HG03159 (cell line): Measurements from ENCODE around the gene PSMD12.
"Not testable (repeated sequence)": the region's sequence is repeated elsewhere in the genome, so short reads cannot be mapped to it uniquely, and the experiment has no call there.

Source experiments
- ATAC-seq: cut with Tn5 transposase; IDR thresholded peaks from one replicate; pipeline ENCODE4 v1.9.1; 2021; ENCODE audit warnings: mild to moderate bottlenecking, moderate library complexity; ENCODE audit not compliant: unreplicated experiment

Gene PSMD12

DNA sequence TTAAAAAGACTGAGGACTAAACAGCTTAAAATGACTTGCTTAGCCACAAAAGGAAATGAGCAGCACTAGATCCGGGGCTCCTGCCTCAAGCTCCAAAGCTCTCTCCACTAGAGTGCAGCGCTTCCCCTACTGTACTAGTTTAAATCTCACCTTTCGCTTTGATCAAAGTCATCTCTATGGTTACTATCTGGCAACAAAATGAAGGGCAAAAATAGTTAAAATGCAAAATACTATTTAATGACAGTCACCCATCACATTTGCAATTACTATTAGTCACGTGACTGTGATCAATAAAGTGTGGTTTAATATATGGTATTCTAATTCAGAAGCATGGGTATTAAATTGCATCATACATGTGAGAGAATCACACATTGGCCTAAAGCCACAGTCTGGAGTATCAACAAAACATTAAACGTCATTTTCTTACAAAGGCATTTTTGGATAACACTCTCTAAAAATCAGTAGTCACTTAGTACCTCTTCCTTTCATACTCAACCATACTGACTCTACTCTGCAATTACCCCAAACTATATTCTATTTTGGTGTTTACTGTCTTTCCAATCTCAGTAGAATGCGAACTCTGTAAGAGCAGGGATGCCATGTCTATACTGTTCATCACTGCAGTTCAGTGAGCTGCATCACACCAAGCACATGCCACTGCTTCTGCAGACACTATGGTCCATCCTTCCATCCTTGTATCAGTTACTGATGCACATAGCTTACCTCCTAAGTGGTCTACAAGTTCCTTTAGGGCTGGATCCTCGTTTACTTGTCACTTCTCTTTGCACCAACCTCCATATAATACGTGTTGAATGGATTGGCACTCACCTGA is 6.2 kb downstream of the PSMD12 start:
- no peak for ATAC-seq

DNA sequence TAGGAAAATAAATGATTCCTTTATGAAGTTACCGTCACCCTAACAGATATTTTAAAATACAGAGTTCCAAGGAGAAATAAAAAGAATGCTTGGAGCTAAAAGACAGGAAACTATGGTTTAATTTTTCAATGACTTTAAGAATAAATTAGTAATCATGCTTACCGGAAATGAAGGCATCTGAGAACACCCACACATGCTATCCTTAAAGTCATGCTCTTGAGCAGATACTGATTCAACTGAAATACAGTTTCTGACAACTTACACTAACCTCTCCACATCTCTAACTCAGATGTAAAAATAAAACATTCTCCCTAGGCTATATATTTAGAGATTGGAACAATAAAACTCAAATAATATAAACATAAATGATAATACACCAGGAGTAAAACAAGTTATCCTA is 7.8 kb downstream of the PSMD12 start:
- no peak for ATAC-seq

DNA sequence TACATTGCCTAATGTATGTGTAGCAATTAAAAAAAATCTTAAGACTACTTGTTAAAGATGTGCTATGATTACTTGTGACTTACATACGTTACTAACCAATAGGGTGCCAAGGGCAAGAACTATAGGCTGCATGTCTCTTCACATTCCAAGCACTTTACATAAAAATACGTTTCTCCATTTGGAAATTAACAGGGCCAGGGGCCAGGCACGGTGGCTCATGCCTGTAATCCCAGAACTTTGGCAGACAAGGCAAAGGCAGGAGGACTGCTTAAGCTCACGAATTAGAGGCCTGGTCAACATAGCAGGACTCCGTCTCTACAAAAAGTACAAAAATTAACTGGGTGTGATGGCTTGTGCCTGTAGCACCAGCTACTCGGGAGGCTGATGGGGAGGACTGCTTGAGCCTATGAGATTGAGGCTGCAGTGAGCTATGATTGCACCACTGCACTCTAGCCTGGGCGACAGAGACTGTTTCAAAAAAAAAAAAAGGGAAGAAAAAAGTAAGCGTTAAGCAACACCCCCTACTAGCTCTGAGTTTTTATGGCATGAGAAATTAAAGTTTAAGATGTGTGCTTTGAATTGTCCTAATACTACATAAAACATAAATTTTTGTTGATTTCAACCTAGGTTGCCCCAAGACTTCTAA is 12.3 kb downstream of the PSMD12 start:
- ATAC-seq, result no peak

DNA sequence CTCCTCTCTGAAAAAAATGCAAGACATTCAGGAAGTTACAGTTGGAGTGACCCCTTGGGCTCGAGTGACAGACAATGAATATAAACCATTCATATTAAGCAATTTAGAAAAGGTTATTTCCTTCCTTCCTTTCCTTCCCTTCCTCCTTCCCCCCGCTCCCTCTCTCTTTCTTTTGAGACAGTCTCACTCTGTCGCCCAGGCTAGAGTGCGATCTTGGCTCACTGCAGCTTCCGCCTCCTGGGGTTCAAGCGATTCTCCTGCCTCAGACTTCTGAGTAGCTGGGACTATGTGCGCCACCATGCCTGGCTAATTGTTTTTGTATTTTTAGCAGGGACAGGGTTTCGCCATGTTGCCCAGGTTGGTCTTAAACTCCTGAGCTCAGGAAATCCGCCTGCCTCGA is 13.2 kb downstream of the PSMD12 start:
- ATAC-seq, result no peak

DNA sequence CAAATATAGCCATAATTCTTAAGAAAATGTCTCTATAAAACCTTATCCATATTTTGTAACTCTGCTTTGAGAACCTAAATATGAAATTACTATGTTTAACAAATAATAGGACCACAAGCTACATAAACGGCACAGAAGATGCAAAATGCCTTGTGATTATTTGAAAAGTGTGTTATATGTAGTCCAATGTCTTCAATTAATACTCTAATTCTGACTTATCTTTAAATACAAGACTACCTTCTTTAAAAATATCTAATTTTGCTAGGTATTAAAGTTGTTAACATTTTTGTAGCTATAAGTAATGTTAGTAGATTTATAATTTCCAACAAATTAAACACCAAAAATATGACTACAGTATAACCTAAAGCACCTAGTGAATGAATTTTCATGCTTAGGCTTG is 17.0 kb downstream of the PSMD12 start:
- no peak for ATAC-seq

DNA sequence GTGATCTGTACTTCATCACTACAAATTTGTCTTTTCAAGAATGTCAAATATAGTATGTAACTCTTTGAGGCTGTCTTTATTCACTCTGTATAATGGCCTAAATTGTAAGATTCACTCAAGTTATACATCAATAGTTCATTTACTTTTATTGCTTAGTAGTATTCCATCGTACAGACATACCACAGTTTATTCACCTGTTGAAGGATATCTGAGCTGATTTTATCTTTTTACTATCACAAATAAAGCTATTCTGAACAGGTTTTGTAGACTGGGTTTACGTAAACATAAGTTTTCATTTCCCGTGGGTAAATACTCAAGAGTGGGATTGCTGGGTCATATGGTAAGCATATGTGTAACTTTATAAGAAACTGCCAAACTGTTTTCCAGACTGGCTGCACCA is 18.6 kb downstream of the PSMD12 start:
- no peak for ATAC-seq

DNA sequence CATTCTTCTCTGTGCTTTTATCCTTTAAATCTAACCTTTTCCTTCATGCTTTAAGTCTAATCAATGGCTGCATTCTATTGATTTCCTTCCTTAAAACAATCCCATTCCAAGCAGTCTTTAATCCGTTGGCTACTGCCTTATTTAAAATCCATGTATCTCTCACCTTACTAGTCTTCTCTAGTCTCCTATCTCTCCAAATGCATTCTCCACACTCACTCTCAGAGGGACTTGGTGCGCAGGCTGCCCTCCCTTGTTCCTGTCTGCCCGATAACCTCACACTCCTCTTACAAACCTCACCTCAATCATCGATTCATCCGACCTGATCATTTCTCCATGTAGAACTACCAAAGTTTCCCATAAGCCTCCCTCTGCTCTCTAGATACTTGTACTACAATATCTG is 23.1 kb downstream of the PSMD12 start:
- ATAC-seq, result no peak

DNA sequence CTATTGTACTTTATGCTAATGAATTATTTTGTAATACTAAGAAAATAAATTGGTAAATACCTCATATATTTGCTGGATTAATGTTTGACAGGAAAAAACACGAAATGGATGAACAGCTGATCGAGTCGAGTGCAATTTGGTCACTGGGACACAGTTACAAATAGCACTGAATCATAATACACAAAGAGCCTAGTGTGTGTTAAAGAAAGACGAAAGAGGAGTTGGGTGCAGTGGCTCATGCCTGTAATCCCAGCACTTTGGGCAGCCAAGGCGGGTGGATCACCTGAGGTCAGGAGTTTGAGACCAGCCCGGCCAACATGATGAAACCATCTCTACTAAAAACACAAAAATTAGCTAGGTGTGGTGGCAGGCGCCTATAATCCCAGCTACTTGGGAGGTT is 28.0 kb downstream of the PSMD12 start:
- not testable (repeated sequence) for ATAC-seq

DNA sequence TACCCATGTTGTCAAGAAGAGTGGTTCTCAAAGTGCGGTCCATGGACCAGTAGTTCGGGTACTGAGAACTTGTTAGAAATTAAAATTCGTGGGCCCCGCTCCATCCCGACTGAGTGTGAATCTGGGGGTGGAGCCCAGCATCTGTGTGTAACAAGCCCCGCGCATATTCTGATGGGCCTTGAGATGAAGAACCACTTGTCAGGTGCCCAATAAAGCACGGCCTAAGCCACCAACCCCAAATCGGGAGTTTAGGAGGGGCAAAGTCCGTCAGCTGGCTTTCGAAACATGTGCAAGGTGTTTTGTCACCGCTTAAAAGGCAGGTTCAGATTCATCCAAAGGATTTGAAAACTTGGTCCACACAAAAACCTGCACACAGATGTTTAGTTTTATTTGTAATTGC is 29.5 kb downstream of the PSMD12 start:
- ATAC-seq, result no peak

DNA sequence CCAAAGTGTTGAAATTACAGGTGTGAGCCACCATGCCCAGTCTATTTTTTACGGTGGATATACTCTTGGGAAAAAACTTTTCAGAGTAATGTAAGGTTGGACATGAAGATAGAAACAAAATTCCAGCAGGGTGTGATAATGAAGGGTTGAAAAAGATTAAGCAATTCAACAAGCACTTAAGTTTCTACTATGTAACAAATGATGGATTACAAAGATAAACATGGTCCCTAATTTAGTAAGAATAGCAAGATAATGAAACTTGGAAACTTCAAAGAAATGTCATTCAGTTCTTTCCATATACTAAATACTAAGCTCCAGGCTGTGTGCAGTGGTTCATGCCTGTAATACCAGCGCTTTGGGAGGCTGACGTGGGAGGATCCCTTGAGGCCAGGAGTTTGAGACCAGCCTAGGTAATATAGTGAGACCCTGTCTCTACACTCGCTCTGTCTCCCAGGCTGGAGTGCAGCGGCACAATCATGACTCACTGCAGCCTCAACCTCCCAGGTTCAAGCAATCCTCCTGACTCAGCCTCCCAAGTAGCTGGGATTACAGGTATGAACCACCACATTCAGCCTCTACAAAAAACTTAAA is 31.0 kb downstream of the PSMD12 start:
- ATAC-seq, result no peak

DNA sequence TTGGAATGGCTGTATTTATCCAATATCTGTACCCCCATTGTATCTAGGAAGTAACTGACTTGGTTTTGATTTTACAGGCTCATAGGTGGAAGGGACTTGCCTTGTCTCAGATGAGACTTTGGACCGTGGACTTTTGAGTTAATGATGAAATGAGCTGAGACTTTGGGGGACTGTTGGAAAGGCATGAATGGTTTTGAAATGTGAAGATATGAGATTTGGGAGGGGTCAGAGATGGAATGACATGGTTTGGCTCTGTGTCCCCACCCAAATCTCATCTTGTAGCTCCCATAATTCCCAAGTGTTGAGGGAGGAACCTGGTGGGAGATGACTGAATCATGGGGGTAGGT is 34.2 kb downstream of the PSMD12 start:
- not testable (repeated sequence) for ATAC-seq

DNA sequence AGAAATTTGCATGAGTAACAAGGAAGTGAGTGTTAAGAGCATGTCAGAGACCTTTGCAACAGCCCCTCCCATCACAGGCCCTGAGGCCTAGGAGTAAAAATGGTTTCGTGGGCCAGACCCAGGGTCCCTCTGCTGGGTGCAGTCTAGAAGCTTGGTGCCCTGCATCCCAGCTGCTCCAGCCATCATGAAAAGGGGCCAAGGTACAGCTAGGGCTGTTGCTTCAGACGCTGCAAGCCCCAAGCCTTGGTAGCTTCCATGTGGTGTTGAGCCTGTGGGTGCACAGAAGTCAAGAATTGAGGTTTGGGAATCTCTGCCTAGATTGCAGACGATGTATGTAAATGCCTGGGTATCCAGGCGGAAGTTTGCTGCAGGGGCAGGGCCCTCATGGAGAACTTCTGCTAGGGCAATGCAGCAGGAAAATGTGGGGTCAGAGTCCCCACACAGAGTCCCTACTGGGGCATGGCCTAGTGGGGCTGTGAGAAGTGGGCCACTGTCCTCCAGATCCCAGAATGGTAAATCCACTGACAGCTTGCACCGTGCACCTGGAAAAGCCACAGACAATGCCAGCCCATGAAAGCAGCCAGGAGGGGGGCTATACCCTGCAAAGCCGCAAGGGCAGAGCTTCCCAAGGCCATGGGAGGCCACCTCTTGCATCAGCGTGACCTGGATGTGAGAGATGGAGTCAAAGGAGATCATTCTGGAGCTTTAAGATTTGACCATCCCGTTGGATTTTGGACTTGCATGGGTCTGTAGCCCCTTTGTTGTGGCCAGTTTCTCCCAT is 34.8 kb downstream of the PSMD12 start:
- ATAC-seq, result not testable (repeated sequence)

DNA sequence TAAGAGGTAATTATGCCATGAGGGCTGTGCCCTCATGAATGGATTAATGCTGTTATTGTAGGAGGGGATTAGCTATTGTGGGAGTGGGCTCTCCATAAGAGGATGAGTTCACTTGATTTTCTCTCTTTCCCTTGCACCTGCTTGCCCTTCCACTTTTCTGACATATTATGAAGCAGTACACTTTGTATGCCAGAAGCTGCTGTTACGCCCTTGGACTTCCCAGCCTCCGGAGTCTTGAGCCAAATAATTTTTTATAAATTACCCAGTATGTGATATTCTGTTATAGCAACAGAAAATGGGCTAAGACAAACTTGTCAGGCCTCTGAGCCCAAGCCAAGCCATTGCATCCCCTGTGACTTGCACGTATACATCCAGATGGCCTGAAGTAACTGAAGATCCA is 38.4 kb downstream of the PSMD12 start:
- ATAC-seq, result no peak

DNA sequence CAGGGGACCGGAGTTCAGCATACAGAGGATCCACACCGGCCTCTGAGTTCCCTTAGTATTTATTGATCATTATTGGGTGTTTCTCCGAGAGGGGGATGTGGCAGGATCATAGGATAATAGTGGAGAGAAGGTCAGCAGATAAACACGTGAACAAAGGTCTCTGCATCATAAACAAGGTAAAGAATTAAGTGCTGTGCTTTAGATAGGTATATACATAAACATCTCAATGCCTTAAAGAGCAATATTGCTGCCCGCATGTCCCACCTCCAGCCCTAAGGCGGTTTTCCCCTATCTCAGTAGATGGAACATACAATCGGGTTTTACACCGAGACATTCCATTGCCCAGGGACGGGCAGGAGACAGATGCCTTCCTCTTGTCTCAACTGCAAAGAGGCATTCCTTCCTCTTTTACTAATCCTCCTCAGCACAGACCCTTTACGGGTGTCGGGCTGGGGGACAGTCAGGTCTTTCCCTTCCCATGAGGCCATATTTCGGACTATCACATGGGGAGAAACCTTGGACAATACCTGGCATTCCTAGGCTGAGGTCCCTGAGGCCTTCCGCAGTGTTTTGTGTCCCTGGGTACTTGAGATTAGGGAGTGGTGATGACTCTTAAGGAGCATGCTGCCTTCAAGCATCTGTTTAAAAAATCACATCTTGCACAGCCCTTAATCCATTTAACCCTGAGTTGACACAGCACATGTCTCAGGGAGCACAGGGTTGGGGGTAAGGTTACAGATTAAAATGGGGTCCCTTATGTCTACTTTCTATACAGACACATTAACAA is 39.2 kb downstream of the PSMD12 start:
- ATAC-seq, result not testable (repeated sequence)

DNA sequence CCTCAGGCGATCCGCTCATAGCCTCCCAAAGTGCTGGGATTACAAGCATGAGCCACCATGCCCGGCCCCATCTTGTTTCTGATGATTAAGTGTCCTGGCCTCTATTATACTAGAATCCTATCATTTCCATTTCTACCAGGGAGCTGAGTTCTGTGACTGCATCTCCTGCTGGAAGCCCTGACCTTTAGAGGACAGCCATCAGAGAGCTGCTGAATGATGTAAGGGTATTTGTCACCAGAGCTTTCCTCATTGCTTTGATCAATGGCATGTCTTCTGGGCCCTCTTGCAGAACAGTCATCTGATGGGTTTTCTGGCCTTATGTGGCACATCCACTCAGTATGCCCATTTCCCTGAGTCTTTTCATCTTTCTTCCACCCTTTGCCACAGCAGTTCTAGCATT is 39.9 kb downstream of the PSMD12 start:
- ATAC-seq, result no peak

DNA sequence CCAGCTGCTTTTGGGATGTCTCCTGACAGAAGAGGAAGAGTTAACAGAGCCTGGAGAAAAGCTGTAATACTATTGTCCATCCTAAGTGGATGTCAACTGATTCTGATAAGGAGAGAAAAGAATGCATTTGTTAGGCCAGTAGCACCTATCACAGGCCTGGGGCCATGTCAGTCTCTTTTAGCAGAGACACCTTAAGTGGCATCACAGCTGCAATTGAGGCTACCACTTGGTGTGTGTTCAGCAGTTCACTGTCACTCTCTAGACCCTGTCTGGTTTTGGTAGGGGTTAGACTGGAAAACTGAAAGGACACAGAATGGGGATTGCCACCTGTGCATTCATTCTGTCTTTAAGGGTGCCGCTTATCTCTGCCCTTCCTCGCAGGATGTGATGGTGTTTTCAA is 42.0 kb downstream of the PSMD12 start:
- ATAC-seq, result no peak

DNA sequence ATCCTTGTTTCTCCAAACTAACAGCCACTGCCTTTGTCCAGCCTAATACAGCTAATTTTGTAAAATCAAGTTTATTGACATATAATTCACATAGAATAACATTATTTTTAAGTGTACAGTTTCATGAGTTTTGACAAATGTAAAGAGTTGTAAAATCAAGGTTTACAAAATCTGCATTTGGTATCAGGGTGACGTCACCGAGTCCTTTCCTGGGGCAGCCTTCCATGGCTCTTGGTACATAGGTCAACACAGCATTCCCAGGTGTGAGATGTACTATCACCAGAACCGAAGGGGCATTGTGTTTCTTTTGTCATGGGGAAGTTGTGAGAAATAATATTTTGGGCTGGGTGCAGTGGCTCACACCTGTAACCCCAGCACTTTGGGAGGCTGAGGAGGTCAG is 42.9 kb downstream of the PSMD12 start:
- ATAC-seq, result no peak

DNA sequence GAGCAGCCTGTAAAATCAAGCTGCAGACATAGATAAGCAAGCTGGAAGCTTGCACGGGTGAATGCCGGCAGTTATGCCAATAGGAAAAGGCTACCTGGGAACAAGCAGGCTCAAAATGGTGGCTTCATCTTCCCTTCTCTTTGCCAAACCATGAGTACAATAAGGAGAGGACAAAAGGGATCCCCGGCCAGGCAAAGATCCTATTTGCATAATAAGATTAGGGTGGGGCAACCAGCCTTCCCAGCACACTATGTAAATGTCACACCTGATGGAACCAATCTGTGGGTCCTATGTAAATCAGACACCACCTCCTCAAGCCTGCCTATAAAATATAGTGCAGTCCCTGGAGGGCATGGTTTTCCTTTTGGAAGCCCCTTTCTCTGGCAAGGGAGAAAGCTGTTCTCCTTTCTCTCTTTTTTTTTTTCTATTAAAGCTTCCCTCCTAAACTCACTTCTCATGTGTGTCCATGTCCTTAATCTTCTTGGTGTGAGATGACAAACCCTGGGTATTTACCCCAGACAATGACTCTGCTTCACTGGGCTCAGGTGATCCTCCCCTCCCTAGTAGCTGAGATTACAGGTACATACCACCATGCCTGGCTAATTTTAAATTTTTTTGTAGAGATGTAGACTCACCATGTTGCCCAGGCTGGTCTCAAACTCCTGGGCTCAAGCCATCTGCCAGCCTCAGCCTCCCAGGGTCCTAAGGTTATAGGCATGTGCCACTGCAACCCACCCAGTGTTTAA is 44.2 kb downstream of the PSMD12 start:
- ATAC-seq, result no peak

DNA sequence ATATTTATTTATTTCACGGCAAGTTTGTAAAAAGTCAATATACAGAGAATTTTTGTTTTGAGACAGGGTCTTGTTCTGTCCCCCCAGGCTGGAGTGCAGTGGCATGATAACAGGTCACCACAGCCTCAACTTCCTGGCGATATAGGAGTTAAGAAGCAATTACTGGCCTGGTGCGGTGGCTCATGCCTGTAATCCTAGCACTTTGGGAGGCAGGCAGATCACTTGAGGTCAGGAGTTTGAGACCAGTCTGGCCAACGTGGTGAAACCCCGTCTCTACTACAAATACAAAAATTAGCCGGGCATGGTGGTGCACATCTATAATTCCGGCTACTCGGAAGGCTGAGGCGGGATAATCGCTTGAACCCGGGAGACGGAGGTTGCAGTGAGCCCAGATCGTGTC is 44.9 kb downstream of the PSMD12 start:
- not testable (repeated sequence) for ATAC-seq

DNA sequence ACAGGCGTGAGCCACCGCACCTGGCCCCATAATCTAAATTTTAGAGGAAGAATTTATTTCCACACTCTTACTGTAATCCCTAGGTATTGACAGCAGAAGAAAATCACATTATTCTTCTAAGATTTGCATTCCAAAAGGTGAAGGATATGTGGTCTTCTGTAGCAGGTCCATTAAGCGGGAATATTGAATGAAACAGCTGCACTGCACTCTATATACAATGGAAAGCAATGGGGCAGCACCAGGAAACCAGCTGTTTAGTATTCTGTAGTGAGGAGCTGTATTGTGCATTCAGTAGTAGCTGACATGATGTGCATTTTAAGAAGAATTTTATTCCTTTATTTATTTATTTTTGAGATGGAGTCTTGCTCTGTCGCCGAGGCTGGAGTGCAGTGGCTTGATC is 49.6 kb downstream of the PSMD12 start:
- ATAC-seq, result no peak
